ENCODE data around the gene DLG2. TPM values are rescaled to one million over a fixed set of nuclear protein-coding genes. Genes with fewer than 3 reads are reported as not detected.

The DLG2 gene
- total RNA-seq, 1 experiment from 2014 or later = 17.5 TPM

GRCh38 chr11:84295815-84296214, 1331.3 kb downstream of the DLG2 start:
- no peaks in the 10 kb centered on the region for H3K36me3 Mint-ChIP-seq
- no peaks in the 10 kb centered on the region for H3K4me1 Mint-ChIP-seq
- CTCF ChIA-PET = no interaction called here
- H3K9me3 Mint-ChIP-seq = no peaks in the 10 kb centered on the region
- POLR2A ChIA-PET = no interaction called here
- TF ChIP-seq GABPB1 (CRISPR knock-in tag; IDR thresholded peaks at IDR 0.05) (no peak), TEAD1 (CRISPR knock-in tag; IDR thresholded peaks at IDR 0.05) (no peak)
- H3K27me3 Mint-ChIP-seq (ENCODE audit: low read depth) = no peaks in the 10 kb centered on the region
- H3K27ac Mint-ChIP-seq = no peak overlapping the region
- DNase-seq (ENCODE audit: low spot score) = no peak
- ATAC-seq = no peak
- H3K4me3 Mint-ChIP-seq = no peak overlapping the region

DNA sequence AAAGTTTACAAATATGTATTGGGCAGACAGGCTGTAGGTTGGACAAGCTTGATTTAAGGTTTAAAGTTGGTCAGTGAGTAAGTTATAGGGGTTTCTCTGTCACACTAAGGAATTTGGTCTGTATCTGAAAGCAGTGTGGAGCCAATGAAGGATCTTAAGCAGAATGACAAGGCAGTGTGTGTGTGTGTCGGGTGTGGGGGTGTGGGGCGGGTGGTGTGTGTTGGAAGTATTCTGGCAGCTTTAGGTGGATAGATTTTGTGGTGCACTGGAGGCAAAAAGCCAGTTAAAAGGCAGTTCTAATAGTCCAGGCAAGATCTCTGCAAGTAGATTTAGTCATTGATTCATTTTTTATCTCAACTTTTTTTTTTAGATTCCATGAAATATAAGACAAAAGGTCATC, 1334.2 kb downstream of the DLG2 start:
- DNase-seq (ENCODE audit: low spot score) = no peak
- ATAC-seq = no peak
- H3K27ac Mint-ChIP-seq = no peak overlapping the region
- POLR2A ChIA-PET = interaction anchor here (0.6 kb wide), 1 partner anchor 288 kb away, joined by 3 read pairs; no protein-coding TSS in a partner anchor
- no peaks in the 10 kb centered on the region for H3K36me3 Mint-ChIP-seq
- CTCF ChIA-PET = no interaction called here
- H3K9me3 Mint-ChIP-seq = no peaks in the 10 kb centered on the region
- no peaks in the 10 kb centered on the region for H3K4me1 Mint-ChIP-seq
- no peak overlapping the region for H3K4me3 Mint-ChIP-seq
- no peak for TF ChIP-seq CREB1 (CRISPR knock-in tag; IDR thresholded peaks at IDR 0.05)
- TF ChIP-seq, protein P1, sequence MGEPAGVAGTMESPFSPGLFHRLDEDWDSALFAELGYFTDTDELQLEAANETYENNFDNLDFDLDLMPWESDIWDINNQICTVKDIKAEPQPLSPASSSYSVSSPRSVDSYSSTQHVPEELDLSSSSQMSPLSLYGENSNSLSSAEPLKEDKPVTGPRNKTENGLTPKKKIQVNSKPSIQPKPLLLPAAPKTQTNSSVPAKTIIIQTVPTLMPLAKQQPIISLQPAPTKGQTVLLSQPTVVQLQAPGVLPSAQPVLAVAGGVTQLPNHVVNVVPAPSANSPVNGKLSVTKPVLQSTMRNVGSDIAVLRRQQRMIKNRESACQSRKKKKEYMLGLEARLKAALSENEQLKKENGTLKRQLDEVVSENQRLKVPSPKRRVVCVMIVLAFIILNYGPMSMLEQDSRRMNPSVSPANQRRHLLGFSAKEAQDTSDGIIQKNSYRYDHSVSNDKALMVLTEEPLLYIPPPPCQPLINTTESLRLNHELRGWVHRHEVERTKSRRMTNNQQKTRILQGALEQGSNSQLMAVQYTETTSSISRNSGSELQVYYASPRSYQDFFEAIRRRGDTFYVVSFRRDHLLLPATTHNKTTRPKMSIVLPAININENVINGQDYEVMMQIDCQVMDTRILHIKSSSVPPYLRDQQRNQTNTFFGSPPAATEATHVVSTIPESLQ (CRISPR knock-in tag; IDR thresholded peaks at IDR 0.05) = no peak
- no peaks in the 10 kb centered on the region for H3K27me3 Mint-ChIP-seq (ENCODE audit: low read depth)

DNA sequence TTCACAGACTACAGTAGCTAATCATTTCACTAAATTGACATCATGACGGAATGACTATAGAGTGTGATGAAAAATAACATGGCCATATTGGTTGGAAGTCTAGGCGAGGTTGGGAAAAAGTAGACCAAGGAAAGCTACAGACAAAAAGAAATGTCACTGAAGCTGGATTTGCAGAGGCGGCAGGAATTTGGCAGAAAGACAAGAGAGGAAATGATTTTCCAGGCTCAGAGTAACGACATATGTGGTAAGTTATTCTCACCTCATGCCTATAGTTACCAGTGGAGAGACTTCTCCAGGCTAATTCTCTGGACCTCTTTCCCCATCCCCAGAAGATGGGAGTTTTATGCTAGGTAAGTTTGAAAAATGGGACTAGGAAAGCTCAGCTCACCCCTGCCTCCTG, 1335.1 kb downstream of the DLG2 start:
- CTCF ChIA-PET = interaction anchor here (1.1 kb wide), 1 partner anchor 455 kb away, joined by 4 read pairs; no protein-coding TSS in a partner anchor

More for the DNA sequence above, 1335.1 kb downstream of the DLG2 start:
- no peak for DNase-seq (ENCODE audit: low spot score)
- Mint-ChIP-seq H3K4me1 (no peaks in the 10 kb centered on the region), H3K27me3 (ENCODE audit: low read depth) (no peaks in the 10 kb centered on the region), H3K36me3 (no peaks in the 10 kb centered on the region), H3K4me3 (no peak overlapping the region), H3K9me3 (no peaks in the 10 kb centered on the region), H3K27ac (no peak overlapping the region)
- POLR2A ChIA-PET = interaction anchor here (0.6 kb wide), 1 partner anchor 287 kb away, joined by 3 read pairs; no protein-coding TSS in a partner anchor
- no peak for ATAC-seq
- TF ChIP-seq ZSCAN18 (CRISPR knock-in tag; IDR thresholded peaks at IDR 0.05) (no peak), ETV6 (CRISPR knock-in tag; IDR thresholded peaks at IDR 0.05) (no peak), ZNF396 (CRISPR knock-in tag; IDR thresholded peaks at IDR 0.05; ENCODE audit: borderline replicate concordance) (no peak), AR (CRISPR knock-in tag; IDR thresholded peaks at IDR 0.05) (no peak), ZNF263 (CRISPR knock-in tag; IDR thresholded peaks at IDR 0.05; ENCODE audit: low read depth) (no peak)
- TF ChIP-seq, protein P2, sequence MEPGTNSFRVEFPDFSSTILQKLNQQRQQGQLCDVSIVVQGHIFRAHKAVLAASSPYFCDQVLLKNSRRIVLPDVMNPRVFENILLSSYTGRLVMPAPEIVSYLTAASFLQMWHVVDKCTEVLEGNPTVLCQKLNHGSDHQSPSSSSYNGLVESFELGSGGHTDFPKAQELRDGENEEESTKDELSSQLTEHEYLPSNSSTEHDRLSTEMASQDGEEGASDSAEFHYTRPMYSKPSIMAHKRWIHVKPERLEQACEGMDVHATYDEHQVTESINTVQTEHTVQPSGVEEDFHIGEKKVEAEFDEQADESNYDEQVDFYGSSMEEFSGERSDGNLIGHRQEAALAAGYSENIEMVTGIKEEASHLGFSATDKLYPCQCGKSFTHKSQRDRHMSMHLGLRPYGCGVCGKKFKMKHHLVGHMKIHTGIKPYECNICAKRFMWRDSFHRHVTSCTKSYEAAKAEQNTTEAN (CRISPR knock-in tag; IDR thresholded peaks at IDR 0.05) = no peak
- TF ChIP-seq, protein P3, sequence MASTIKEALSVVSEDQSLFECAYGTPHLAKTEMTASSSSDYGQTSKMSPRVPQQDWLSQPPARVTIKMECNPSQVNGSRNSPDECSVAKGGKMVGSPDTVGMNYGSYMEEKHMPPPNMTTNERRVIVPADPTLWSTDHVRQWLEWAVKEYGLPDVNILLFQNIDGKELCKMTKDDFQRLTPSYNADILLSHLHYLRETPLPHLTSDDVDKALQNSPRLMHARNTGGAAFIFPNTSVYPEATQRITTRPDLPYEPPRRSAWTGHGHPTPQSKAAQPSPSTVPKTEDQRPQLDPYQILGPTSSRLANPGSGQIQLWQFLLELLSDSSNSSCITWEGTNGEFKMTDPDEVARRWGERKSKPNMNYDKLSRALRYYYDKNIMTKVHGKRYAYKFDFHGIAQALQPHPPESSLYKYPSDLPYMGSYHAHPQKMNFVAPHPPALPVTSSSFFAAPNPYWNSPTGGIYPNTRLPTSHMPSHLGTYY (CRISPR knock-in tag; IDR thresholded peaks at IDR 0.05) = no peak

All from WTC11 (cell line).